ENCODE results near the gene GRM8.
"Not testable (repeated sequence)": the region's sequence is repeated elsewhere in the genome, so short reads cannot be mapped to it uniquely, and the experiment has no call there.

The GRM8 gene

DNA sequence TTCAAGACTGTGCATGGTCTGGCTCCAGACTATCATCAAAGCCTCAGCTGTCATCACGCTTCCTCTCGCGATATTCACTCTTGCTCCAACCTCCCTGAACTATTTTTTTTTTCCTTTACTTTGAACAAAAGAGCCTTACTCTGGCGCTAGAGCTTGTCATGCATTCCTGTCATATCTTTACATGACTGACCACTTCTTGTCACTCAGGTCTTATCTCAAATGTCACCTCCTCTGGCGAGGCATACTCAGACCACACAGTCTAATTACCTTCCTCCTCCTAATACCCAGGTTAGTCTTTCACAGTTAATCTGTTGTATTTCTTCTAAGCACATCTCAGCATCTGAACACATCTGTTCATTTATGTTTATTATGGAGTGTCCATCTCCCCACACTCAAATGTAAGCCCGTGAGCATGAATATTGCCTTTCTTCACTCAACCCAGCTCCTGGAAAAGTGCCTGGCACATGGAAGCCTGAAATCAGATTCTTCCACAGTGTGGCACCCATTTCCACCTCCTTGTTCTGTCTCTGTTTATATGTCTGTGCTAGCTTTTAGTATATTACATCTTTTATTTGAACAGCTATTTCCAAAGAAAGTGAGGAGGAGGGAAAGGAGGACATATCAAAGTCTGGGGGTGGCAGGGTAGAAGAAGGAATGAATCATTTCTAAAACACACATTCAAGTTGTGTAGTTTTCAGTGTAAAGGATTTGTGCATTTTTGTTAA, 351.5 kb downstream of the GRM8 start:
- H3K4me1 ChIP-seq (ENCODE audit: control insufficient read depth in 1 of 2, insufficient read depth in 2 of 2, low read length in 2 of 2); H3K36me3 ChIP-seq (ENCODE audit: control insufficient read depth in 1 of 2, insufficient read depth in 2 of 2, low read length in 2 of 2); H3K9ac ChIP-seq (ENCODE audit: low read depth in 1 of 2, low read length in 2 of 2); H3K27me3 ChIP-seq (ENCODE audit: control insufficient read depth in 1 of 2, insufficient read depth in 2 of 2, low read length in 2 of 2); H3K27ac ChIP-seq (ENCODE audit: low read depth, low read length); H3K9me3 ChIP-seq (ENCODE audit: control insufficient read depth in 1 of 2, low read length in 2 of 2); H3K4me3 ChIP-seq (ENCODE audit: low read depth in 1 of 2, low read length in 2 of 2): not testable (repeated sequence)

DNA sequence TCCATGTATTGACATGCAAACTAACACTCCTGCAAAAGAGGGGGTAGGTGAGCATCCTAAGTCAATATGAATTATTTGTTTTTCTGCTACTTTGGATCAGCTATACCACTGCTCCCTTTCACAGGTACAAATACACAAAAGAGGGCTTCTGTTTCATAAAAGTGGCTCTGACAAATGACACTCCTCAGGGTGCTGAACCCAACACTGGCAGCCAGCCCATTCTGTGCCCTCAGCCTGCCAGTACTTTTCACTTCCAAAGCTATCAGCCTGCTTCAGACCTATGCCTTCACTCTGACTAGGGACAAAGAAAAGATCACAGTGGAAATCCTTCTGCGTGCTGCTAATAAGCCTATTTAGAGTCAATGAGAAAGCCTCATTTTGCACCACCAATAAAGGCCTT, 364.8 kb downstream of the GRM8 start:
- not testable (repeated sequence) for H3K36me3 ChIP-seq (ENCODE audit: control insufficient read depth in 1 of 2, insufficient read depth in 2 of 2, low read length in 2 of 2); H3K27me3 ChIP-seq (ENCODE audit: control insufficient read depth in 1 of 2, insufficient read depth in 2 of 2, low read length in 2 of 2); H3K27ac ChIP-seq (ENCODE audit: low read depth, low read length); H3K9me3 ChIP-seq (ENCODE audit: control insufficient read depth in 1 of 2, low read length in 2 of 2); H3K9ac ChIP-seq (ENCODE audit: low read depth in 1 of 2, low read length in 2 of 2); H3K4me3 ChIP-seq (ENCODE audit: low read depth in 1 of 2, low read length in 2 of 2); H3K4me1 ChIP-seq (ENCODE audit: control insufficient read depth in 1 of 2, insufficient read depth in 2 of 2, low read length in 2 of 2)

- not testable (repeated sequence) for H3K27me3 ChIP-seq (ENCODE audit: control insufficient read depth in 1 of 2, insufficient read depth in 2 of 2, low read length in 2 of 2); H3K4me3 ChIP-seq (ENCODE audit: low read depth in 1 of 2, low read length in 2 of 2); H3K36me3 ChIP-seq (ENCODE audit: control insufficient read depth in 1 of 2, insufficient read depth in 2 of 2, low read length in 2 of 2); H3K9me3 ChIP-seq (ENCODE audit: control insufficient read depth in 1 of 2, low read length in 2 of 2); H3K4me1 ChIP-seq (ENCODE audit: control insufficient read depth in 1 of 2, insufficient read depth in 2 of 2, low read length in 2 of 2); H3K27ac ChIP-seq (ENCODE audit: low read depth, low read length); H3K9ac ChIP-seq (ENCODE audit: low read depth in 1 of 2, low read length in 2 of 2)
Measured at GRCh38 chr7:126887560-126887959, 365.2 kb downstream of the GRM8 start.

DNA sequence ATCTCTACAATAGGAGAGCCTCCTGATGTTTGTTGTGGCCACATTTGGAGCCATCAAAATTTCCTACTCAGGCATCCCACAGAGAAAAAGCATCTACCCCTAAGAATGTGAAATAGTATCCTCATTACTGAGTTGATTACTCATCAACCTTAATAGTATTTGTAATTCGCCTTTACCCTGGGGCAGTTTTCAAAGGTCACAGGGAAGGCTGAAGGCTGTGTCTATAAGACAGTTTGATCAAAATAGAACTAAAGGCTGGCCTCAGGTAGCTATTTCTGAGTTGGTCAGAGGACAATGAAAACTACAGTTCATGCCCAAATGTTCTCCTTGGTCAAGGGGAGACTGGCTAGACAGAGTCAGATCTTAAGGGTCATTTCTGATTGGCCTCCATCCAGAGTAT, 370.0 kb downstream of the GRM8 start:
- not testable (repeated sequence) for H3K27ac ChIP-seq (ENCODE audit: low read depth, low read length); H3K27me3 ChIP-seq (ENCODE audit: control insufficient read depth in 1 of 2, insufficient read depth in 2 of 2, low read length in 2 of 2); H3K4me1 ChIP-seq (ENCODE audit: control insufficient read depth in 1 of 2, insufficient read depth in 2 of 2, low read length in 2 of 2); H3K4me3 ChIP-seq (ENCODE audit: low read depth in 1 of 2, low read length in 2 of 2); H3K36me3 ChIP-seq (ENCODE audit: control insufficient read depth in 1 of 2, insufficient read depth in 2 of 2, low read length in 2 of 2); H3K9ac ChIP-seq (ENCODE audit: low read depth in 1 of 2, low read length in 2 of 2); H3K9me3 ChIP-seq (ENCODE audit: control insufficient read depth in 1 of 2, low read length in 2 of 2)

DNA sequence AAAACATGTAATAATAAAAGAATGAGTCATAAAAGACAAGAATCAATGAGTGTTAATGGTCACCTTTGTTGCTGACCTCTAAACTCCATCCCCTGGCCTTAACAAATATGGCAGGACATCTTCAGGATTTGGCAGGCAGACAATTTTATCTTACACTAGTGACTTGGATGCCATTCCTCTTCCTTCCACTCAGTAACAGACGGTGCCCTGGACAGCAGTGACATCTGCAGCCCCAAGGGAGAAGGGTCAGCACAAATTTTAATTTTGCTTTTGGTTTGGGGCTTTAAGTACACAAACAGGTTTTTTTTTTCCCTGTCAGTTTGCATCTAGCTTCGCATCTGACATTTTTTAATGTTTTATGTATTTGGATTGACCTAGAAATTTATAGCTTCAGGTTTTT, 370.8 kb downstream of the GRM8 start:
- not testable (repeated sequence) for H3K27me3 ChIP-seq (ENCODE audit: control insufficient read depth in 1 of 2, insufficient read depth in 2 of 2, low read length in 2 of 2); H3K36me3 ChIP-seq (ENCODE audit: control insufficient read depth in 1 of 2, insufficient read depth in 2 of 2, low read length in 2 of 2); H3K9ac ChIP-seq (ENCODE audit: low read depth in 1 of 2, low read length in 2 of 2); H3K4me1 ChIP-seq (ENCODE audit: control insufficient read depth in 1 of 2, insufficient read depth in 2 of 2, low read length in 2 of 2); H3K27ac ChIP-seq (ENCODE audit: low read depth, low read length); H3K9me3 ChIP-seq (ENCODE audit: control insufficient read depth in 1 of 2, low read length in 2 of 2); H3K4me3 ChIP-seq (ENCODE audit: low read depth in 1 of 2, low read length in 2 of 2)

DNA sequence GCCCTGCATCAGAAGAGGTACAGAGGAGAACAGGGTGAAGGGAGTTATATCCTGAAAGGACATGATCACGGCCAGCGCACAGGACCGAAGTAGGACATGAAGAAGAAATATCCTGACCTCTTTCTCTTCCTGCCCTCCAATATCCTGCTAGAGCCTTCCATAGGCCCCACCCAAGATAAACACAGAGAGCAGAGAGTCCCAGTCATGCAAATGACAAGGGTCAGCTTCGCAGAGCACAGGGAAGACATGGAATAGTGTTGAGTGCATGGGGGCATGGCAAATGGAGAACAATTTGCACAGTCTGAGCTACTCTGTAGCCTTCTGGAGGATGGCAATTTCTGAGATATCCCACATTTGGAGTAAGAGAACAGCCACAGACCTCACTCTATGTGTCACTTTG, 371.4 kb downstream of the GRM8 start:
- H3K36me3 ChIP-seq (ENCODE audit: control insufficient read depth in 1 of 2, insufficient read depth in 2 of 2, low read length in 2 of 2): no peaks in the 10 kb centered on the region
- H3K9ac ChIP-seq (ENCODE audit: low read depth in 1 of 2, low read length in 2 of 2): no peak overlapping the region
- no peaks in the 10 kb centered on the region for H3K9me3 ChIP-seq (ENCODE audit: control insufficient read depth in 1 of 2, low read length in 2 of 2)
- H3K27me3 ChIP-seq (ENCODE audit: control insufficient read depth in 1 of 2, insufficient read depth in 2 of 2, low read length in 2 of 2): no peaks in the 10 kb centered on the region
- H3K27ac ChIP-seq (ENCODE audit: low read depth, low read length): no peak overlapping the region
- no peak overlapping the region for H3K4me3 ChIP-seq (ENCODE audit: low read depth in 1 of 2, low read length in 2 of 2)
- H3K4me1 ChIP-seq (ENCODE audit: control insufficient read depth in 1 of 2, insufficient read depth in 2 of 2, low read length in 2 of 2): no peaks in the 10 kb centered on the region

GRCh38 chr7:126876536-126876935, 376.2 kb downstream of the GRM8 start:
- H3K4me3 ChIP-seq (ENCODE audit: low read depth in 1 of 2, low read length in 2 of 2); H3K4me1 ChIP-seq (ENCODE audit: control insufficient read depth in 1 of 2, insufficient read depth in 2 of 2, low read length in 2 of 2); H3K36me3 ChIP-seq (ENCODE audit: control insufficient read depth in 1 of 2, insufficient read depth in 2 of 2, low read length in 2 of 2); H3K9ac ChIP-seq (ENCODE audit: low read depth in 1 of 2, low read length in 2 of 2); H3K27ac ChIP-seq (ENCODE audit: low read depth, low read length); H3K9me3 ChIP-seq (ENCODE audit: control insufficient read depth in 1 of 2, low read length in 2 of 2); H3K27me3 ChIP-seq (ENCODE audit: control insufficient read depth in 1 of 2, insufficient read depth in 2 of 2, low read length in 2 of 2): not testable (repeated sequence)

DNA sequence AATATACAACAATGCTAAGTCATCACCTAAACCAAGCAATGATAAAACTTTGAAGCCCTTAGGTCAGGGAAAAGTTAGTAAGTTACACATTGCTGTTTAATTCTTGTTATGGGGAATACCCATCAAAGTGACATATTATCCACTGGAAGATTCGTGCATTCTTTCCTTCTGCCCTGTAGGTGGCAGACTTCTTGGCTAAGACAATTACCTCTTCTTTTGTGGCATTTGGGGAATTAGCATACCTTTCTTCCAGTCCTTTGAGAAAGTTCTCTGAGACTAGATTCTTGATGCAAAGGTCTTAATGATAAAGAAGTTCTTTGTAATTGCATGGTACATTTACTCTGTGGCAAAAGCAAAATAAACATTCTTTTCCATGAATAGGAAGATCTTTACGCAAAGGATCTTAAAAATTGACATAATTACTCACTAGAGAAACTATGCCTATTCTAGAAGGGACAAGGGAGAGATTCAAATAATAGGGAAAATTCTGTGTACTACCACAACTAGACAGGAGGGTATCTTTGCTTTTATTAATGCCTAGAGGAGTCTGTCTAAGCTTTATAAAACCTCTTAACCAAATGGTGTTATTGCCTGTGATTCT, 395.9 kb downstream of the GRM8 start:
- Histone ChIP-seq H3K36me3 (ENCODE audit: control insufficient read depth in 1 of 2, insufficient read depth in 2 of 2, low read length in 2 of 2) (no peaks in the 10 kb centered on the region), H3K4me3 (ENCODE audit: low read depth in 1 of 2, low read length in 2 of 2) (no peak overlapping the region), H3K4me1 (ENCODE audit: control insufficient read depth in 1 of 2, insufficient read depth in 2 of 2, low read length in 2 of 2) (no peaks in the 10 kb centered on the region), H3K9ac (ENCODE audit: low read depth in 1 of 2, low read length in 2 of 2) (no peak overlapping the region), H3K9me3 (ENCODE audit: control insufficient read depth in 1 of 2, low read length in 2 of 2) (no peaks in the 10 kb centered on the region), H3K27me3 (ENCODE audit: control insufficient read depth in 1 of 2, insufficient read depth in 2 of 2, low read length in 2 of 2) (no peaks in the 10 kb centered on the region), H3K27ac (ENCODE audit: low read depth, low read length) (no peak overlapping the region)

- Histone ChIP-seq H3K4me3 (ENCODE audit: low read depth in 1 of 2, low read length in 2 of 2) (no peak overlapping the region), H3K9ac (ENCODE audit: low read depth in 1 of 2, low read length in 2 of 2) (no peak overlapping the region), H3K36me3 (ENCODE audit: control insufficient read depth in 1 of 2, insufficient read depth in 2 of 2, low read length in 2 of 2) (no peaks in the 10 kb centered on the region)
Measured at GRCh38 chr7:126845331-126845730, 407.4 kb downstream of the GRM8 start.

GRCh38 chr7:126843883-126844282, 408.9 kb downstream of the GRM8 start:
- Histone ChIP-seq H3K4me1 (ENCODE audit: control insufficient read depth in 1 of 2, insufficient read depth in 2 of 2, low read length in 2 of 2) (no peaks in the 10 kb centered on the region), H3K9me3 (ENCODE audit: control insufficient read depth in 1 of 2, low read length in 2 of 2) (no peaks in the 10 kb centered on the region), H3K27me3 (ENCODE audit: control insufficient read depth in 1 of 2, insufficient read depth in 2 of 2, low read length in 2 of 2) (no peaks in the 10 kb centered on the region), H3K9ac (ENCODE audit: low read depth in 1 of 2, low read length in 2 of 2) (no peak overlapping the region), H3K36me3 (ENCODE audit: control insufficient read depth in 1 of 2, insufficient read depth in 2 of 2, low read length in 2 of 2) (no peaks in the 10 kb centered on the region), H3K4me3 (ENCODE audit: low read depth in 1 of 2, low read length in 2 of 2) (no peak overlapping the region), H3K27ac (ENCODE audit: low read depth, low read length) (no peak overlapping the region)

More at GRCh38 chr7:126845331-126845730, 407.4 kb downstream of the GRM8 start:
- H3K27ac ChIP-seq (ENCODE audit: low read depth, low read length): no peak overlapping the region
- H3K27me3 ChIP-seq (ENCODE audit: control insufficient read depth in 1 of 2, insufficient read depth in 2 of 2, low read length in 2 of 2): no peaks in the 10 kb centered on the region
- no peaks in the 10 kb centered on the region for H3K9me3 ChIP-seq (ENCODE audit: control insufficient read depth in 1 of 2, low read length in 2 of 2)
- no peaks in the 10 kb centered on the region for H3K4me1 ChIP-seq (ENCODE audit: control insufficient read depth in 1 of 2, insufficient read depth in 2 of 2, low read length in 2 of 2)

Measured in duodenal mucosa (tissue), 2 donors.